Breast epithelium (tissue), 4 donors: ENCODE measurements around the gene HSPG2. TPM values are rescaled to one million over a fixed set of nuclear protein-coding genes. Genes with fewer than 3 reads are reported as not detected.
"Not testable (repeated sequence)": the region's sequence is repeated elsewhere in the genome, so short reads cannot be mapped to it uniquely, and the experiment has no call there.

Source experiments
- DNase-seq, 2 donors: peaks; one replicate each; pipeline ENCODE4 v3.0.0-alpha.2; 2019; ENCODE audit warnings: low spot score in 2 of 2
- H3K27ac ChIP-seq, 2 donors: fragments of 200-600 bp; sonication (generic) in 1 of 2; one replicate each; pipeline ENCODE4 v1.5.1; 2016 to 2019; ENCODE audit warnings: mild to moderate bottlenecking in 1 of 2
- H3K27me3 ChIP-seq, 2 donors: fragments of 200-600 bp; sonication (generic) in 1 of 2; one replicate each; pipeline versions ENCODE4 v1.5.1 to v1.6.0; 2017 to 2019; ENCODE audit warnings: control low read depth in 1 of 2, mild to moderate bottlenecking in 1 of 2
- H3K36me3 ChIP-seq: fragments of 200-600 bp; one replicate; pipeline ENCODE4 v1.5.1; 2019
- H3K4me1 ChIP-seq, 2 donors: fragments of 200-600 bp; sonication (generic); one replicate each; pipeline ENCODE4 v1.5.1; 2016 to 2019; ENCODE audit warnings: control low read depth in 1 of 2
- H3K4me3 ChIP-seq, 3 donors: fragments of 200-600 bp; sonication (generic); 1 replicate in 2 of 3; 2 replicates in 1 of 3; pipeline ENCODE4 v1.5.1; 2016 to 2019; ENCODE audit warnings: mild to moderate bottlenecking in 3 of 3, moderate library complexity in 2 of 3
- H3K9me3 ChIP-seq, 2 donors: fragments of 200-600 bp; sonication (generic) in 1 of 2; one replicate each; pipeline ENCODE4 v1.5.1; 2016 to 2019; ENCODE audit warnings: control low read depth in 1 of 2
- CTCF ChIP-seq, 3 donors: fragments of 450-650 bp; IDR thresholded peaks; one replicate each; pipeline ENCODE4 v1.5.1; 2016 to 2017; ENCODE audit warnings: antibody characterized with exemption in 3 of 3, mild to moderate bottlenecking in 3 of 3, moderate library complexity in 3 of 3
- POLR2A ChIP-seq: fragments of 450-650 bp; IDR thresholded peaks from one replicate; pipeline ENCODE4 v1.6.1; 2016; ENCODE audit warnings: antibody characterized with exemption, mild to moderate bottlenecking, moderate library complexity
- POLR2AphosphoS5 ChIP-seq, 3 donors: sonication (generic); formaldehyde crosslinking; IDR thresholded peaks; one replicate each; pipeline ENCODE4 v1.6.1; 2017; ENCODE audit warnings: antibody characterized with exemption in 3 of 3
- intact Hi-C: fragments of 100-400 bp; cut with DNase I; formaldehyde crosslinking; loops from one replicate; pipeline ENCODE4 v1.15.1; 2023; ENCODE audit warnings: low total_unique reads
- total RNA-seq, 3 donors: library from RNA; depleted of rRNA; stranded (reverse); fragments of >200 nt; gene quantifications; one replicate each; pipeline ENCODE4 v1.1.0, GENCODE V29; 2016

HSPG2 gene
- total RNA-seq, 3 donors from 2014 or later = 48.3 to 219 (median 95.0) TPM

- intact Hi-C loops, H3K4me1 ChIP-seq, H3K27me3 ChIP-seq, H3K4me3 ChIP-seq, H3K36me3 ChIP-seq, H3K9me3 ChIP-seq, DNase-seq, H3K27ac ChIP-seq: not testable (repeated sequence)
Measured at GRCh38 chr1:21970523-21970922, 33.4 kb upstream of the HSPG2 start.

GRCh38 chr1:21969066-21969465 is 32.0 kb upstream of the HSPG2 start:
- H3K4me1 ChIP-seq, intact Hi-C loops, H3K4me3 ChIP-seq, H3K27me3 ChIP-seq, H3K9me3 ChIP-seq, H3K27ac ChIP-seq, H3K36me3 ChIP-seq, DNase-seq: not testable (repeated sequence)

- H3K36me3 ChIP-seq, H3K27me3 ChIP-seq, H3K27ac ChIP-seq, H3K4me3 ChIP-seq, H3K9me3 ChIP-seq, intact Hi-C loops, DNase-seq, H3K4me1 ChIP-seq: not testable (repeated sequence)
Measured at GRCh38 chr1:21967216-21967615, 30.1 kb upstream of the HSPG2 start.

- intact Hi-C loops = no loop called here
Measured at GRCh38 chr1:21966247-21967000, 29.3 kb upstream of the HSPG2 start.

GRCh38 chr1:21963477-21964217 is 26.5 kb upstream of the HSPG2 start:
- H3K4me1 ChIP-seq = no peaks in the 10 kb centered on the region
- TF ChIP-seq CTCF (IDR thresholded peaks at IDR 0.05) (peak; percentile 89 to 95 (median 91)), POLR2AphosphoS5 (IDR thresholded peaks at IDR 0.05) (peak in 2 of 3 donors; percentile 58 to 60), POLR2A (no peak)
- H3K27me3 ChIP-seq = no peaks in the 10 kb centered on the region
- H3K9me3 ChIP-seq = no peaks in the 10 kb centered on the region
- no peak overlapping the region for H3K27ac ChIP-seq
- intact Hi-C loops = loop anchor here (2.0 kb wide), 1 partner anchor 57 kb away; no protein-coding TSS in a partner anchor
- H3K36me3 ChIP-seq = no peaks in the 10 kb centered on the region
- DNase-seq = peak; percentile 73 to 86
- no peak overlapping the region for H3K4me3 ChIP-seq

More at GRCh38 chr1:21966247-21967000, 29.3 kb upstream of the HSPG2 start:
- no peak for DNase-seq
- Histone ChIP-seq H3K4me3 (no peak overlapping the region), H3K27me3 (no peaks in the 10 kb centered on the region), H3K9me3 (no peaks in the 10 kb centered on the region), H3K36me3 (no peaks in the 10 kb centered on the region), H3K4me1 (no peaks in the 10 kb centered on the region), H3K27ac (no peak overlapping the region)
- no peak for TF ChIP-seq POLR2A
- no peak for TF ChIP-seq POLR2AphosphoS5 (IDR thresholded peaks at IDR 0.05)
- TF ChIP-seq CTCF (IDR thresholded peaks at IDR 0.05) = no peak

GRCh38 chr1:21961799-21962198 is 24.7 kb upstream of the HSPG2 start:
- TF ChIP-seq POLR2AphosphoS5 (IDR thresholded peaks at IDR 0.05) = no peak
- DNase-seq = no peak
- intact Hi-C loops = loop anchor here (2.0 kb wide), 1 partner anchor 55 kb away; no protein-coding TSS in a partner anchor
- peak overlapping the region in 1 of 2 donors; percentile 2 for H3K27ac ChIP-seq
- H3K4me3 ChIP-seq = no peak overlapping the region
- peaks cover 4 to 7% of the 10 kb centered on the region in 2 donors for H3K4me1 ChIP-seq
- H3K36me3 ChIP-seq = no peaks in the 10 kb centered on the region
- H3K9me3 ChIP-seq = no peaks in the 10 kb centered on the region
- no peaks in the 10 kb centered on the region for H3K27me3 ChIP-seq

- Histone ChIP-seq H3K27me3 (no peaks in the 10 kb centered on the region), H3K4me1 (peaks cover 4 to 12% of the 10 kb centered on the region in 2 donors), H3K27ac (peak overlapping the region in 1 of 2 donors; percentile 2), H3K36me3 (no peaks in the 10 kb centered on the region), H3K9me3 (no peaks in the 10 kb centered on the region), H3K4me3 (no peak overlapping the region)
- no peak for TF ChIP-seq CTCF (IDR thresholded peaks at IDR 0.05)
- no peak for TF ChIP-seq POLR2AphosphoS5 (IDR thresholded peaks at IDR 0.05)
- TF ChIP-seq POLR2A = no peak
- no peak for DNase-seq
- intact Hi-C loops = no loop called here
Measured at GRCh38 chr1:21961337-21961736, 24.2 kb upstream of the HSPG2 start.
